ENCODE results near the gene KLHL28.

KLHL28 gene

GRCh38 chr14:44961554-44962333, at the start of gene KLHL28, which contains the start of gene TOGARAM1:
TSS of gene KLHL28 (minus strand) at chr14:44961947. CDS start at chr14:44945928, 16,019 bp downstream.
TSS of gene TOGARAM1 (plus strand) at chr14:44962190. CDS start at chr14:44962422, 232 bp downstream.
- peak; percentile 97 to 99 for DNase-seq

- DNase-seq: no peak
Measured at GRCh38 chr14:45003924-45004323, 42.2 kb upstream of the KLHL28 start.

- DNase-seq: no peak
Measured at GRCh38 chr14:44995770-44996294, 34.1 kb upstream of the KLHL28 start.

- no peak for DNase-seq
Measured at GRCh38 chr14:44995196-44995595, 33.4 kb upstream of the KLHL28 start.

- no peak for DNase-seq
Measured at GRCh38 chr14:44990533-44990932, 28.8 kb upstream of the KLHL28 start.

GRCh38 chr14:44989497-44990440, 28.0 kb upstream of the KLHL28 start:
- DNase-seq: no peak

- DNase-seq: no peak
Measured at GRCh38 chr14:44988694-44989093, 26.9 kb upstream of the KLHL28 start.

GRCh38 chr14:44982594-44982993, 20.8 kb upstream of the KLHL28 start:
- DNase-seq: no peak

- no peak for DNase-seq
Measured at GRCh38 chr14:44981198-44981597, 19.5 kb upstream of the KLHL28 start.

GRCh38 chr14:44979740-44980356, 18.1 kb upstream of the KLHL28 start:
- no peak for DNase-seq

GRCh38 chr14:44979273-44979672, 17.5 kb upstream of the KLHL28 start:
- DNase-seq: no peak

GRCh38 chr14:44971459-44971858, 9.7 kb upstream of the KLHL28 start:
- DNase-seq: no peak

- DNase-seq: no peak
Measured at GRCh38 chr14:44970907-44971306, 9.2 kb upstream of the KLHL28 start.

GRCh38 chr14:44968714-44969113, 7.0 kb upstream of the KLHL28 start:
- DNase-seq: no peak

- no peak for DNase-seq
Measured at GRCh38 chr14:44966601-44967336, 5.0 kb upstream of the KLHL28 start.

GRCh38 chr14:44963775-44964380, 2.1 kb upstream of the KLHL28 start:
- peak in 1 of 2 experiments; percentile 4 for DNase-seq

GRCh38 chr14:44963044-44963528, 1.3 kb upstream of the KLHL28 start:
- no peak for DNase-seq

GRCh38 chr14:44962334-44963043, 742 bp upstream of the KLHL28 start:
- DNase-seq: peak in 1 of 2 experiments; percentile 51

GRCh38 chr14:44961151-44961553, 595 bp downstream of the KLHL28 start:
- DNase-seq: peak in 1 of 2 experiments; percentile 12

GRCh38 chr14:44960646-44961045, 1.1 kb downstream of the KLHL28 start:
- no peak for DNase-seq

- DNase-seq: no peak
Measured at GRCh38 chr14:44960146-44960545, 1.6 kb downstream of the KLHL28 start.
